HG02759 (cell line): ENCODE data around the gene PLCB3.

Source experiments
- ATAC-seq: cut with Tn5 transposase; IDR thresholded peaks from one replicate; pipeline ENCODE4 v1.9.1; 2021; ENCODE audit warnings: mild to moderate bottlenecking, moderate library complexity; ENCODE audit not compliant: unreplicated experiment

PLCB3 gene

DNA sequence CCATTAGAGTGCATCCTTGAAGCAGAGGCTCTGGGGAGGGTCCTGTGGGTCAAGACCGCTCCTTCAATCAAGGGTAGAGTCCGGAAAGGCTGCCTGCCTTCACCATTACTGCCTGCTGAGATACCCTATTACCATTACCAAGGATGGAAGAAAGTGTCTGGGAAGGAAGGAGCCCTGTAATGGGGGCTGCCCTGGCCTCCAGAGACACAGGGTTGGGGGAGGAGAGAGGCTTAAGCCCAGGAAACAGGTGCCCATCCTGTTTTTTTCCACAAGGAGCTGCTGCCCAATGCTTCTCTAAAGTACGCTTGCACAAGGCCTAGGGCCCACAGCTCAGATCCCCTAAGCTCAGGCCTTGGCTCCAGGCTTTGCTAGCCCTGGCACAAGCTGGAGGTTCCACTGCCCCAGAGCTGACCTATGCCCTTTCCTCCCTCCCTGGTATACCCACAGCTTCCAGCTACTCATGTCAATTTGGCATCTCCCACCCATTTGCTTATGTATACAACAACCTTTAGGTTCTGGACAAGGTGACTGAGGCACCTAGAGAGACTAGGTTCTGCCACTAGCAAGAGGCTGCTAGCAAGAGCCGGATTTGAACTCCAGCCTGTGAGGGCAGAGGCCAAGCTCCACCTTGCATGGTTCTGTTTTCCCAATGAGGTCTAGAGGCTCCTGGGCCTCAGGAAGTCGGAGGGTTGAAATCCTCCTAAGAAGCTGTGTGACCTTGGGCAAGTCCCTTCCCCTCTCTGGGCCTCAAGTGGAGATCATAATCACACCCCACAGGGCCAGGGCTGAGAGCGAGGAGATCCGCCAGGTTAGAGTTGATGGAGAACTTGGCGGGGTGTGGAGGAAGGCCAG lies 1.5 kb upstream of the PLCB3 start:
- ATAC-seq = no peak

DNA sequence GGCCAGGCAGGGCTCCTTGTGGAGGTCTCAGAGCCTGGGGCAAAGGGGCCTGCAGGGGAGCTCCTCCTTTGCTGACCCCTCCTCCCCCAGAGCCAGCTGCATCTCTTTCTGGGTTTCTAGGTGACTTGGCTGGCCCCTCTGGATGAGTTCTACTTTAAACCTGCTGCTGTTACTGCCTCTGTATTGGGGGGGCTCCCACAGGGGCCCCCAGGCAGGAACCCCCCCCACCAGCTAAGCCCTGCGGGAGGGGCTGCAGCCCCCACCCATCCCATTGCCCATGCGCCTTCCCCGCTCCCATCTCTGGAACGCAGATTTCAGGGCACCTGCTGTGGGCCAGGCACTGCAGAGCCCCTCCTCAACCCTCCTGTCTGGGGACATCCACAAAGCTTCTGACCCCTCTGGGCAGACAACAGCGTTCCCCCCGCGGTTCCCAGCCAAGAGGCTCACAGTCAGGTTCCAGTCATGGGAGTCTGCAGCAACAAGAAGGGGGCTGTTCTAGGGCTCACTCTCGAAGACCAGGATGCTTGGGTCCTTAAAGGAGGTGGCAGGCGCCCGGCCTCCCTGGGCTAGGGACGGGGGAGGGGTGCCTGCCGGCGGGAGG lies 815 bp upstream of the PLCB3 start:
- ATAC-seq = no peak

DNA sequence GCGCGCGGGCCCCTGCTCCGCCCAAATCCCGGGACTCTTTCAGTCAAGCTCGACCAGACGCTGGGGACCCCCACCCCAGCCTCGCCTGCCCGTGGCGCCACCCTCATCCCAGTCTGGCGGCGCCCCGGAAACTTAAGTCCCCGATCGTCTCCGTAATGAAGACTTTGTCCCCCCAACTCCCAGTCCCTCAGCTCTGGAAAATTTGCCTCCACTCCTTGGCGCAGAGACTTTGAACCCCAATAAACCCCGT lies 348 bp downstream of the PLCB3 start:
- ATAC-seq = no peak

DNA sequence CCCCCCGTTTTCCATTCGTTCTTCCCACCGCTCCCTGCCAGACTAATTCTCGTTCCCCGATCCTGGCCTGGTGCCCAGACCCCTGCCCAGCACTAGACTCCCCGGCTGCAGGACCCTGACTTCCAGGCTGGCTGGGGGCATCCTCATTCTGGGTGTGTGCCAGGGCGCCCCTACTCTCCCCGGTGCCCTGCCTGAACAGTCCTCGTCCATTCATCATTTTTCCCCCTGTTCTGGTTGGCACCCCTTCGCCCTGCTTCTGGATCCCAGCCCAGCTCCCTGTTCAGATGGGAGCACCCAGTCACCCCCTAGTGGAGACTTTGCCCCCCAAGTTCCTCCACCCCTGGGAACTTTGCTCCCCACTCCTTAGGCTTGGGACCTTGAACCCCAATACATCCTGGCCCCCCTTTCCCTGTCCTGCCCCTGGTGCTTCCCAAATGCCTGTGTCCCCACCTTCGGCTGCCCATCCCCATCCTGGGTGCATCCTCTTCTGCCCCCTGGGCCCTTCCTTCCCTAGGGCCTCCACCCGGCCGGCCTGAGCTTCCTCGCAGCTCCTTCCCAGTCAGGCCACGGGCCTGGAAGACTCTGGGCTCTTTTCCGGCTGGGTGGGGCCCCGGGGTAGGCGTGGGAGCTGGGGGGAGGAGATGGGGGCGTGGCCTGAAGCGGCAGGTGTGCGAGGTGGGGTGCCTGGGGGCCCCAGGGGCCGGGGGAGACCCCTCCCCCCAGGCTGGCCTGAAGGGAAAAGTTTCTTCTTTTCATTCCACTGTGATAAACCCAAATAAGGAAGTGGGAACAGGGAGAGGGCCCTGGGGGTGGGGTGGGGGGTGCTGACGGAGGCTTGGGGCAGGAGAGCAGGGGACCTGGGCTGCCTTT lies 908 bp downstream of the PLCB3 start:
- ATAC-seq = no peak

DNA sequence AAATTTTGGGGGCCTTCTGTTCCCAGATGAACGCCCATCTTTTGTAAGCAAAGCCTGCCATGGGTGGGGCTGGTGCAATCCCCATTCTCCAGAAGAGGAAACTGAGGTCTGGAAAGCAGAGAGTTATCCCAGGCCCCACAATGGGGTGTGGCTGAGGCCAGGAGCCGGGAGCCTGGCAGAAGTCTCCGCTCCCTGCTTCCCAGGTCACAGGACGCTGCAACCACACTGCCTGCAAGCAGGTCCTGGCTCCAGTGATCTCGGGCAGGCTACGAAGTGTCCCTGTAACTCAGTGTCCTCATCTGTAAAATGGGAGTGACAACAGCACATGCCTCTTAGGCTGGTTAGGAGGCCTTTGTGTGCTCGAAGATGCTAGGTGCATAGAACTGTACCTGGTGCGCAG lies 1.7 kb downstream of the PLCB3 start:
- no peak for ATAC-seq

DNA sequence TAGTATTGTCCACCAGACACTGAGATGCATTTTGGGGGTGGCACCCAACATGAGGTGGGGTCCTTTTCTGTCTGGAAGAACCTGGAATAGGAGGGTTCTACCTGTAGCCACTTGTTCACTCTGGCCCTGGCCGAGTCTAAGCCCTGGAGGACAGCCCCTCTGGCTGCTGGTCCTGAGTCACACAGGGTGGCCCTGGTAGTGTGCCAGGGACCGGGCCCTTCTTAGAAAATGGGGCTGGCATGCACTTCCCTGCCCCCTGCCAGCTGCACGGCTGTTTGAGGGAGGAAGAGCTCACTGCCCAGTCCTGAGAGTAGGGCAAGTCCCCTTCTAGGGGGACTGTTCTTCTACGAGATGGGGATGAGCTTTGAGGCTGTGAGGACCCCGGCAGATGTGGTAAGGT lies 2.2 kb downstream of the PLCB3 start:
- no peak for ATAC-seq

DNA sequence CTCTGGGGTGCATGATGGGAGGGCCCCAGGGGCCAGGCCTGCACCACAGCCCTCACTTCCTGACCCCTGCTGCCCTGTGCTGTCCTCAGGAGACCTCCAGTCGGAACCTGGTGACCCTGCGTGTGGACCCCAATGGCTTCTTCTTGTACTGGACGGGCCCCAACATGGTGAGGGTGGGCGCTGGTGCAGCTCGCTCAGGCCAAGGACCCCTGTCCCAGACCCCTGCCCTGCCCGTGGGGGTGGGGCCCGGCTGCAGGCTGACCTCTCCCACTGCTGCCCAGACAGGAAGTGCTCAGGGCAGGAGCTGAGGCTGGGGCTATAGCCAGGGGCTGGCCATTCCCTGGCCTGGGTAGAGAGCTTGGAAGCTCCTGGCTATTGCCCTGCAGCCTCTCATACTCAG lies 3.0 kb downstream of the PLCB3 start:
- ATAC-seq = no peak

DNA sequence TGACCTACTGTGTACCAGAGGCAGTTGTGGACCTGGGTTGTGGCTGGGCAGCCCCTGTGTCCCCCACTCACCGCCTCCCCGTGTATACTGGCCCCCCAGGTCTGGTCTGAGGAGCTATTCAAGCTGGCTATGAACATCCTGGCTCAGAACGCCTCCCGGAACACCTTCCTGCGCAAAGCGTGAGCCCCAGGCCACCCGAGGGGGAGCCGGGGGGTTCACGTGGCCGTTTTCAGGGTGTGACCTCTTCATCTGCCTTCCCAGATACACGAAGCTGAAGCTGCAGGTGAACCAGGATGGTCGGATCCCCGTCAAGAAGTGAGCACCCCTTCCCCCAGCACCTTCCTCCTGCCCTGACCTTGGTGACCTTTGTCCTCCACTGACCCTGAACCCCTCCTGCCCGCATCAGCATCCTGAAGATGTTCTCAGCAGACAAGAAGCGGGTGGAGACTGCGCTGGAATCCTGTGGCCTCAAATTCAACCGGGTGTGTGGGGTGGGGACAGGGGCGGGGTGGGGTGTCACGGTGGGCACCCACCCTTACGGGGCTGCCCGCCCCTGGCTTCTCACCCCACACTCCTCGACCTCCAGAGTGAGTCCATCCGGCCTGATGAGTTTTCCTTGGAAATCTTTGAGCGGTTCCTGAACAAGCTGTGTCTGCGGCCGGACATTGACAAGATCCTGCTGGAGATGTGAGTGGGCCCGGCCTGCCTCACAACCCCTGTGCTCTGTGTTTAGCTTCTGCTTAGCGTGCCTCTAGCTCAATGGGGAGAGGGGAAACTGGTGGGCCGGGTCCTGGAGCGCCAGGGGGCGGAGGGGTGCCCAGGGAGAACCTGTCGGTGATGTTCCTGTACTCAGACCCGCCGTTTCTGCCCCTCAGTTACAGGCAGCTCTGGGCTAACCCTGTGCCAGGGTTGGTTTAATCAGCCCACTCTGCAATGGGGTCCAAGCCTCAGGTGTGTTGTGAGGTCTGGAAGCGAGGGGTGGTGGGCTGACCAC lies 4.1 kb downstream of the PLCB3 start:
- ATAC-seq = no peak

DNA sequence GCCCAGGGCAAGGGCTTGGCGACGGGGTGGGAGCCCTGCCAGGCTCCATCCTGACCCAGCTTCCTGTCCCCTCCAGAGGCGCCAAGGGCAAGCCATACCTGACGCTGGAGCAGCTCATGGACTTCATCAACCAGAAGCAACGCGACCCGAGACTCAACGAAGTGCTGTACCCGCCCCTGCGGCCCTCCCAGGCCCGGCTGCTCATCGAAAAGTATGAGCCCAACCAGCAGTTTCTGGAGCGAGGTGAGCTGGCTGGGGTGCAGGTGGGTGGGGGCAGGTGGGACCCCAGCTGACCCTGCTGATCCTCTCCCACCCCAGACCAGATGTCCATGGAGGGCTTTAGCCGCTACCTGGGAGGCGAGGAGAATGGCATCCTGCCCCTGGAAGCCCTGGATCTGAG lies 5.0 kb downstream of the PLCB3 start:
- ATAC-seq = no peak

DNA sequence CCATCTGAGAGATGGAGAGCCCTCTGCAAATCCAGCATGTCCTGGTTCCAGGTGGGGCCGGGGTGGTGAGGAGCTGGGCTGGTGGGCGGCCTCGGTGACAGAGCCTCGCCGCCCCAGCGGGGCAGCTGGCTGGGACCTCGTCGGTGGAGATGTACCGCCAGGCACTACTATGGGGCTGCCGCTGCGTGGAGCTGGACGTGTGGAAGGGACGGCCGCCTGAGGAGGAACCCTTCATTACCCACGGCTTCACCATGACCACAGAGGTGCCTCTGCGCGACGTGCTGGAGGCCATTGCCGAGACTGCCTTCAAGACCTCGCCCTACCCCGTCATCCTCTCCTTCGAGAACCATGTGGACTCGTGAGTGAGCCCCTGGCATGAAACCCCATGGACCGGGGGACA lies 7.0 kb downstream of the PLCB3 start:
- ATAC-seq = no peak

DNA sequence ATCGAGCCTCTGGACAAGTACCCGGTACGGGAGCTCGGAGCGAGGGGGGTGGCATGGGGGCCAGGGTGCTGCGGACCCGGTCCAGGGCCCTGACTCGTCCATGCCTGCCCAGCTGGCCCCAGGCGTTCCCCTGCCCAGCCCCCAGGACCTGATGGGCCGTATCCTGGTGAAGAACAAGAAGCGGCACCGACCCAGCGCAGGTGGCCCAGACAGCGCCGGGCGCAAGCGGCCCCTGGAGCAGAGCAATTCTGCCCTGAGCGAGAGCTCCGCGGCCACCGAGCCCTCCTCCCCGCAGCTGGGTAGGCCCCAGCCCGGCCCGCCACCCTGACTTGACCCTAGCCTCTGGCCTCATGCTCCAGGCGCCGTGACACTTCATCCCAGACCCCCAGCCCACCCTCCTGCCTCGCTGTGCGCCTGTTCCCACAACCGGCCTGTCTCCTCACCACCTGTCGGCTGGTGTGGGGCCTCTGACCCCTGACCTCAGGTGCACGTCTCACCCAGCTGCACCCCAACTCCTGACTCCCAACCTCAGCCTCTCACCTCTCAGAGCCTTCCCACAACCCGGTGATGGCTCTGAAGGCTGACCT lies 7.7 kb downstream of the PLCB3 start:
- ATAC-seq = no peak

DNA sequence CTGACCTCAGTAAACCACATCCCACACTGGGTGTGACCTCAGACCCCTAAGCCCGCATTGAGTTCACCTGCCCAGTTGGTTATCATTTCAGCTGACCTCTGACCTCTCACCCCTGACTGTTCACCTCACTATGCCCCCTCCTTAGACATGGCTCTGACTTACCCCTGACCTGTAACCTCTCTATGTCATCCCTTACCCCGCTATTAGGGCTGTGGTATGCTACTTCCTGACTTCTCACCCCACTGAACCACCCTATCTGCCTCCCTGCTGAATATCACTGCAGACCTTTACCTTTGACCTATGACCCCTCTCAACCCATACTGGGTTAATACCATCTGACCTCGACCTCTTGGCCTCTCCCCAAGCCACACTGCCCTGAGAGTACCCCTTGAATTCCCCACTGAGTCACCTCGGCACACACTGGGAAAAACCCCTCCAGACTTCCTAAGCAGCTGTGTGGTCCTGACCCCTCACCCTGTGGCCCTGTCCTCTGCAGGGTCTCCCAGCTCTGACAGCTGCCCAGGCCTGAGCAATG lies 8.3 kb downstream of the PLCB3 start:
- ATAC-seq = no peak

DNA sequence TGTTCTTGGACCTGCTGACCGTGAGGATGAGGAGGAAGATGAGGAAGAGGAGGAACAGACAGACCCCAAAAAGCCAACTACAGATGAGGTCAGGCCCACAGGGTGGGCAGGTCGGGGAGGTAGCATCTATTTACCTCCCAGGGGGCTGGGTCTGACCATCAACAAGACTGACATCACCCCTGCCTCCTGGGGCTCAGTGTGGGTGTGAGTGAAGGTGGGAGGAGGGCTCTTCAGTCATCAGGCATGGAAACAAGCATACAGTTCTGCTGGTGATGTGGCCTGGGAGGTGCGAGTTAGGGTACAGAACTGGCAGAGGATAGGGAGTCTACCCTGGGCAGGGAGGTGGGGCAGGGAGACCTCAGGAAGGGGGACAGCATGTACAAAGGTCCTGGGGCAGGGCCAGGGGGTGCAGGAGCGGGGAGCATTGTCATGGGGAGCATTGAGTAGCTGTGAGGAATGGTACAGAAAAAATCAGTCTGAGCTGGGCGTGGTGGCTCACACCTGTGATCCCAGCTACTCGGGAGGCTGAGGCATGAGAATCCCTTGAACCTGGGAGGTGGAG lies 8.9 kb downstream of the PLCB3 start:
- ATAC-seq = no peak

DNA sequence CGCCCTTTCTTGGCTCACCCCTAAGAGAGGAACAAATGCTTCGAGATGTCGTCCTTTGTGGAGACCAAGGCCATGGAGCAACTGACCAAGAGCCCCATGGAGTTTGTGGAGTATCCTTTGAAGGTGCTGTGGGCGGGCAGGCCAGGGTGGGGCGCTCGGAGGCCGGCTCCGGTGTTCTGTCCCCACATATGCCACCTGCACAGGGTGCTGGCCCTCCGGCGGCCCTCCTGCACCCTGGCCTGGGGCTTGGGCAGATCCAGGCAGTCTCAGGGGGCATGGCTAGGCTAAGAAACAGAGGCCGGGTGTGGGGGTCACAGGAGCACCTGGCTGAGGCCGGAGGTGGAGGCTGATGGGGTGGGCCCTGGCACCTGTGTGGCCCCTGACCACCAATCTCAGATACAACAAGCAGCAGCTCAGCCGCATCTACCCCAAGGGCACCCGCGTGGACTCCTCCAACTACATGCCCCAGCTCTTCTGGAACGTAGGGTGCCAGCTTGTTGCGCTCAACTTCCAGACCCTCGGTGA lies 10.3 kb downstream of the PLCB3 start:
- no peak for ATAC-seq

DNA sequence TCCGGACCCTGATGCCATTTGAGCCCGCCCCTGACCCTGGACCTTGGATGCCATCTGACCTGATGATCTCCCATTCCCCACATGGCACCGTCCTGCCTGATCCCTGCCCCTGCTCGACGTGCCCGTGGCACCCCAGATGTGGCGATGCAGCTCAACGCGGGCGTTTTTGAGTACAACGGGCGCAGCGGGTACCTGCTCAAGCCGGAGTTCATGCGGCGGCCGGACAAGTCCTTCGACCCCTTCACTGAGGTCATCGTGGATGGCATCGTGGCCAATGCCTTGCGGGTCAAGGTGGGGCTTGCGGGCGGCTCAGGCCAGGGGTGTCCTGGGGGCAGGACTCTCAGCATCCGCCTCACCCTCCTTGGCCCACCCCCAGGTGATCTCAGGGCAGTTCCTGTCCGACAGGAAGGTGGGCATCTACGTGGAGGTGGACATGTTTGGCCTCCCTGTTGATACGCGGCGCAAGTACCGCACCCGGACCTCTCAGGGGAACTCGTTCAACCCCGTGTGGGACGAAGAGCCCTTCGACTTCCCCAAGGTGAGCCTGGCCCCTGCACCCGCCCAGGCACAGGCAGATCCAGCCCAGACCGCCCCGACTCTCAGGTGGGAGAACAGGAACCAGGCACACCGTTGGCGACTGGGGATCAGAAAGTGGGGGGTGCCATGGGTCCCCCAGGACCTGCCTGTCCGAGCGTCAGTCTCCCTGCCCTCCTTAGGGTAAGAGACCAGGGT lies 11.1 kb downstream of the PLCB3 start:
- ATAC-seq = no peak

DNA sequence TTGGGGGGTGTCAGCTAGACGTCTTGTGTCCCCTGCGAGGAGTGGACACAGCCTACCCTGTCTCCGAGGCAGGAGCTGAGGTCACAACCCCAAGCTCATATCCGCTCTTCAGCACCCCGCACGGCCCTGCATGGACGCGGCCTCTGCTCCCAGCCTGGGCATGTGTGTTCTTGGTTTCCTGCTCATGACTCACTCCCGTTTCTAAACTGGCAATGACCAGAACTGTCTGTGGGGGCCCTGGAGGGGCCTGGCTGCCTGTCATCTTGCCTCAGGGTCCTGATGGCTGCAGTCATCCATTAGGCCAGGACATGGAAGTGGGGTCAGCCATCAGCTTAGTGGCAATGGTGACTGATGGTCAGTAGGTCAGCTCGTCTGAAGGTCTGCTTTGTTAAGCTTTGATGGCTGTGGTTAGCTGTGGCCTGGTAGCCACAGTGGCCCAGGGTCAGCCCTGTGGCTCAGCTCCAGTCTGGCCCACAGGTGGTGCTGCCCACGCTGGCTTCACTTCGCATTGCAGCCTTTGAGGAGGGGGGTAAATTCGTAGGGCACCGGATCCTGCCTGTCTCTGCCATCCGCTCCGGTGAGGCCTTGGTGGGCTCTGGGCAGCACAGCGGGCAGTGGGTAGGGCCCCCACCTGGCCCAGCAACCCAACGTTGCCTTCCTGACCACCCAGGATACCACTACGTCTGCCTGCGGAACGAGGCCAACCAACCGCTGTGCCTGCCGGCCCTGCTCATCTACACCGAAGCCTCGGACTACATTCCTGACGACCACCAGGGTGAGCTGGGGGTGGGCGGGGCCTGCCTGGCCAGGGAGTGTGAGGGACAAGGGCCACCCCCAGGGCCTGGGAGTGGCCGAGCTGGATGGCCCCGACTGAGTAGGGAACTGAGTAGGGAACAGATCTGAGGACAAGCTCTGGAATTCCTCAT lies 12.0 kb downstream of the PLCB3 start:
- ATAC-seq = no peak

DNA sequence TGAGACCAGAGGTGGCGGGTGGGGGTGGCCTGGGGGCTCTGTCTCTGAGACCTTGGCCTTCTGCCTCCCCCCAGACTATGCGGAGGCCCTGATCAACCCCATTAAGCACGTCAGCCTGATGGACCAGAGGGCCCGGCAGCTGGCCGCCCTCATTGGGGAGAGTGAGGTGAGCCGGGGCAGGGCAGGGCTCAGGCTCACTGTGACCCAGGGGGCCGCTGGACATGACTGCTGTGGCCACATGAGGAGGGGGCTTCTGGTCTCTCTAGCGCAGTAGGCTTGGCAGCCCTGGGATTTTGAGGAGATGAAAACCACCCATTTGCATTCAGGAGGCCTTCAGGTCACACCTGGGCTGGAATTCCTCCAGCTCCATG lies 12.6 kb downstream of the PLCB3 start:
- ATAC-seq = no peak

DNA sequence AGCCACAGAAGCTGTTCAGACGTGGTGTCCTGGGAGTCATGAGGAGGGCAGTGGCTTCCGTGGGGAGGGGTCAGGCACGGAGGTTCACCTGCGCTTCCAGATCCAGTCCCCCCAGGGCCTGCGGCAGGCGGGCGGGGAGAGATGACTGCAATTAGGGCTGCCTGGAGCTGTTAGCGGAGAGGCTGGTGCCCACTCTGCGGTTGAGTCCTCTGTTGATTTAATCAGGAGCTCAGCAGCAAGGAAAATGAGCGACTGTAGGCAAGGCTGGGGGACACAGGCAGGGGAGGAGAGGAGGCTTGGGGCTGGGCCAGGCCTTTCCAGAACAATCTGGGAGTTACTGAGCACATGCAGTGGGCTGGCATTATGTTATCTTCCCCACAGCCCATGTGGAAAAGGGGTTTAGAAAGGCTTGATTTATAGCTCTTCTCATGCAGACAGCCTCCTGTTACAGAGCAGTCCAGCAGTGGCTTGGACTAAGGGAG lies 13.1 kb downstream of the PLCB3 start:
- ATAC-seq = no peak
